Measurements from ENCODE around the gene PRR19. TPM values are rescaled to one million over a fixed set of nuclear protein-coding genes. Genes with fewer than 3 reads are reported as not detected.

The PRR19 gene
- total RNA-seq, 1 experiment from 2014 or later: 1.9 TPM

Other genes starting within 250 kb of the PRR19 start
- 10.3 and 10.5 TPM in 2 replicates for gene GRIK5, start 231.9 kb upstream of the PRR19 start, total RNA-seq (2014; rRNA removed; shearing (Covaris generic))
- 31.1 and 31.5 TPM in 2 replicates for gene ZNF574, start 226.0 kb upstream of the PRR19 start, total RNA-seq (2014; rRNA removed; shearing (Covaris generic))
- 0.10 and 0.16 TPM in 2 replicates for gene POU2F2, start 169.7 kb upstream of the PRR19 start, total RNA-seq (2014; rRNA removed; shearing (Covaris generic))
- 16.2 and 18.0 TPM in 2 replicates for gene DEDD2, start 84.5 kb upstream of the PRR19 start, total RNA-seq (2014; rRNA removed; shearing (Covaris generic))
- gene ZNF526, start 81.8 kb upstream of the PRR19 start, total RNA-seq (2014; rRNA removed; shearing (Covaris generic)): 9.2 and 10.7 TPM in 2 replicates
- 34.9 and 37.1 TPM in 2 replicates for gene GSK3A, start 59.5 kb upstream of the PRR19 start, total RNA-seq (2014; rRNA removed; shearing (Covaris generic))
- gene ERF, start 47.0 kb upstream of the PRR19 start, total RNA-seq (2014; rRNA removed; shearing (Covaris generic)): 35.1 and 37.7 TPM in 2 replicates
- gene CIC, start 32.9 kb upstream of the PRR19 start, total RNA-seq (2014; rRNA removed; shearing (Covaris generic)): 19.1 and 21.5 TPM in 2 replicates
- gene PAFAH1B3, start 492 bp downstream of the PRR19 start, total RNA-seq (2014; rRNA removed; shearing (Covaris generic)): 62.5 and 65.6 TPM in 2 replicates
- 0.85 TPM in 1 of 2 replicates, not detected in the other for gene TMEM145, start 11.2 kb downstream of the PRR19 start, total RNA-seq (2014; rRNA removed; shearing (Covaris generic))
- gene MEGF8, start 23.5 kb downstream of the PRR19 start, total RNA-seq (2014; rRNA removed; shearing (Covaris generic)): 18.9 and 19.9 TPM in 2 replicates
- not detected in 2 replicates for gene CNFN, start 88.2 kb downstream of the PRR19 start, total RNA-seq (2014; rRNA removed; shearing (Covaris generic))
- gene LIPE, start 125.3 kb downstream of the PRR19 start, total RNA-seq (2014; rRNA removed; shearing (Covaris generic)): not detected in 2 replicates
- not detected in 2 replicates for gene CXCL17, start 140.8 kb downstream of the PRR19 start, total RNA-seq (2014; rRNA removed; shearing (Covaris generic))
- gene CEACAM1, start 226.3 kb downstream of the PRR19 start, total RNA-seq (2014; rRNA removed; shearing (Covaris generic)): not detected in 2 replicates